Measurements from ENCODE around the gene ZNF185. TPM values are rescaled to one million over a fixed set of nuclear protein-coding genes. Genes with fewer than 3 reads are reported as not detected.

The ZNF185 gene
- total RNA-seq, 2 donors from 2014 or later = 13.5 to 20.7 TPM

DNA sequence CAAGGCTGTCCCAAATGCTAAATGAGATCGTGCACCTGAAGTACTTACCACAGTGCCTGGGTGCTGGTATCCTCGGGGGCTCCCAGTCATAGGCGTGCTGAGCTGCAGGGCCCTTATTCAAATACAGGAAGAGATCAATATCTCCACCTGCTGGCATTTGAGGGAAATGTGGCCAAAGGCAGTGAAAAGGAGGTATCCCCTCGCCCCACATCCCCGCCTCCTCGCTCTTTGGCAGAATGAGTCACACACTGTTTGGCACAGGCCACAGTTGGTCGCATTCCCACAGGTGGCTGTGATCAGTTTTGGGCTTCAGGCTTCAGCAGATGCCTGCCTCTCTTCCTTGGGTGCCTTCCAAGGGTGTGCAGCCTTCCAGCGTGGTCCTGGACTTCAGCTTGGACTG lies 28.4 kb downstream of the ZNF185 start:
- Mint-ChIP-seq H3K27ac (no peak overlapping the region), H3K36me3 (ENCODE audit: low read depth) (peaks cover 2% of the 10 kb centered on the region), H3K4me3 (no peak overlapping the region), H3K9me3 (peaks cover 67% of the 10 kb centered on the region), H3K4me1 (no peaks in the 10 kb centered on the region), H3K27me3 (ENCODE audit: insufficient read depth) (no peaks in the 10 kb centered on the region)
- no peak overlapping the region for H3K9ac ChIP-seq (ENCODE audit: extremely low read depth, low read length, poor library complexity, severe bottlenecking)
- no peaks in the 10 kb centered on the region for H3K27me3 ChIP-seq (ENCODE audit: control insufficient read depth, insufficient read depth, low read length, poor library complexity, severe bottlenecking)
- peak; percentile 87 for DNase-seq
- no peaks in the 10 kb centered on the region for H3K4me1 ChIP-seq (ENCODE audit: control insufficient read depth, insufficient read depth, low read length)
- 44% methylated on average over 8 of the region's 8 CpGs; no CpG with 5 or more reads in 1 of the 2 experiments for WGBS, 2 experiments (ENCODE audit: insufficient coverage in 1 of 2, insufficient read length in 1 of 2)
- no peak overlapping the region for H3K4me3 ChIP-seq (ENCODE audit: low read length)
- H3K27ac ChIP-seq (ENCODE audit: low read depth, low read length) = no peak overlapping the region
- TF ChIP-seq CTCF (conservative IDR thresholded peaks at IDR 0.05) = peak; percentile 63
- H3K36me3 ChIP-seq (ENCODE audit: control insufficient read depth, insufficient read depth, low read length) = no peaks in the 10 kb centered on the region
- no peaks in the 10 kb centered on the region for H3K9me3 ChIP-seq (ENCODE audit: control insufficient read depth, low read length)

GRCh38 chrX:152926923-152927322 lies 29.1 kb downstream of the ZNF185 start:
- Mint-ChIP-seq H3K36me3 (ENCODE audit: low read depth) (no peaks in the 10 kb centered on the region), H3K27ac (no peak overlapping the region), H3K4me3 (no peak overlapping the region), H3K9me3 (peaks cover 63% of the 10 kb centered on the region), H3K27me3 (ENCODE audit: insufficient read depth) (no peaks in the 10 kb centered on the region), H3K4me1 (no peaks in the 10 kb centered on the region)
- Histone ChIP-seq H3K36me3 (ENCODE audit: control insufficient read depth, insufficient read depth, low read length) (no peaks in the 10 kb centered on the region), H3K9me3 (ENCODE audit: control insufficient read depth, low read length) (no peaks in the 10 kb centered on the region), H3K9ac (ENCODE audit: extremely low read depth, low read length, poor library complexity, severe bottlenecking) (no peak overlapping the region), H3K4me3 (ENCODE audit: low read length) (no peak overlapping the region), H3K4me1 (ENCODE audit: control insufficient read depth, insufficient read depth, low read length) (no peaks in the 10 kb centered on the region), H3K27ac (ENCODE audit: low read depth, low read length) (no peak overlapping the region), H3K27me3 (ENCODE audit: control insufficient read depth, insufficient read depth, low read length, poor library complexity, severe bottlenecking) (no peaks in the 10 kb centered on the region)
- no peak for TF ChIP-seq CTCF (conservative IDR thresholded peaks at IDR 0.05)
- WGBS, 2 experiments (ENCODE audit: insufficient coverage in 1 of 2, insufficient read length in 1 of 2) = 57 to 92% methylated on average over 1 to 11 of the region's 11 CpGs
- no peak for DNase-seq

GRCh38 chrX:152927858-152928760 lies 30.2 kb downstream of the ZNF185 start:
- Histone ChIP-seq H3K4me3 (ENCODE audit: low read length) (no peak overlapping the region), H3K4me1 (ENCODE audit: control insufficient read depth, insufficient read depth, low read length) (no peaks in the 10 kb centered on the region), H3K9ac (ENCODE audit: extremely low read depth, low read length, poor library complexity, severe bottlenecking) (no peak overlapping the region), H3K27ac (ENCODE audit: low read depth, low read length) (no peak overlapping the region), H3K36me3 (ENCODE audit: control insufficient read depth, insufficient read depth, low read length) (no peaks in the 10 kb centered on the region), H3K9me3 (ENCODE audit: control insufficient read depth, low read length) (no peaks in the 10 kb centered on the region), H3K27me3 (ENCODE audit: control insufficient read depth, insufficient read depth, low read length, poor library complexity, severe bottlenecking) (no peaks in the 10 kb centered on the region)
- Mint-ChIP-seq H3K4me1 (no peaks in the 10 kb centered on the region), H3K9me3 (peaks cover 63% of the 10 kb centered on the region), H3K36me3 (ENCODE audit: low read depth) (peaks cover 2% of the 10 kb centered on the region), H3K4me3 (no peak overlapping the region), H3K27ac (no peak overlapping the region), H3K27me3 (ENCODE audit: insufficient read depth) (no peaks in the 10 kb centered on the region)
- TF ChIP-seq CTCF (conservative IDR thresholded peaks at IDR 0.05) = no peak
- WGBS, 2 experiments (ENCODE audit: insufficient coverage in 1 of 2, insufficient read length in 1 of 2) = 92 to 100% methylated on average over 1 to 18 of the region's 18 CpGs
- DNase-seq = no peak

Data from endodermal cell (in vitro differentiated cells).